Parathyroid adenoma (tissue), 2 donors: ENCODE measurements around the gene PARP6.

Source experiments
- H2AFZ ChIP-seq: fragments of 300-600 bp; sonication (generic); one replicate; pipeline ENCODE4 v1.7.0; 2017; ENCODE audit warnings: antibody characterized with exemption, mild to moderate bottlenecking
- H3K27ac ChIP-seq: fragments of 300-600 bp; sonication (generic); one replicate; pipeline ENCODE4 v1.7.0; 2017
- H3K27me3 ChIP-seq: fragments of 300-600 bp; sonication (generic); one replicate; pipeline ENCODE4 v1.7.0; 2017; ENCODE audit warnings: low read length; ENCODE audit not compliant: control insufficient read depth, insufficient read depth
- H3K36me3 ChIP-seq: fragments of 300-600 bp; sonication (generic); one replicate; pipeline ENCODE4 v1.7.0; 2017; ENCODE audit warnings: low read length; ENCODE audit not compliant: control insufficient read depth, insufficient read depth
- H3K4me1 ChIP-seq: fragments of 300-600 bp; sonication (generic); one replicate; pipeline ENCODE4 v1.7.0; 2017; ENCODE audit warnings: control low read depth
- H3K4me2 ChIP-seq: fragments of 300-600 bp; sonication (generic); one replicate; pipeline ENCODE4 v1.7.0; 2017; ENCODE audit warnings: low read length
- H3K4me3 ChIP-seq: fragments of 300-600 bp; sonication (generic); one replicate; pipeline ENCODE4 v1.7.0; 2017; ENCODE audit warnings: low read depth, low read length
- H3K79me2 ChIP-seq: fragments of 300-600 bp; sonication (generic); one replicate; pipeline ENCODE4 v1.7.0; 2017; ENCODE audit warnings: control low read depth
- H3K9ac ChIP-seq: fragments of 300-600 bp; sonication (generic); one replicate; pipeline ENCODE4 v1.7.0; 2017; ENCODE audit warnings: mild to moderate bottlenecking
- H3K9me3 ChIP-seq: fragments of 300-600 bp; sonication (generic); one replicate; pipeline ENCODE4 v1.7.0; 2017; ENCODE audit warnings: low read length; ENCODE audit not compliant: control insufficient read depth
- TF ChIP-seq, protein P1 (sequence below): fragments of 300-600 bp; sonication (generic); IDR thresholded peaks from one replicate; pipeline ENCODE4 v1.7.0; 2017; ENCODE audit warnings: antibody characterized with exemption, mild to moderate bottlenecking
- donor health status: primary hyperparathyroidism.

The PARP6 gene

GRCh38 chr15:72271895-72272212 is 500 bp downstream of the PARP6 start:
- H3K27me3 ChIP-seq = no peaks in the 10 kb centered on the region
- TF ChIP-seq, protein P1, sequence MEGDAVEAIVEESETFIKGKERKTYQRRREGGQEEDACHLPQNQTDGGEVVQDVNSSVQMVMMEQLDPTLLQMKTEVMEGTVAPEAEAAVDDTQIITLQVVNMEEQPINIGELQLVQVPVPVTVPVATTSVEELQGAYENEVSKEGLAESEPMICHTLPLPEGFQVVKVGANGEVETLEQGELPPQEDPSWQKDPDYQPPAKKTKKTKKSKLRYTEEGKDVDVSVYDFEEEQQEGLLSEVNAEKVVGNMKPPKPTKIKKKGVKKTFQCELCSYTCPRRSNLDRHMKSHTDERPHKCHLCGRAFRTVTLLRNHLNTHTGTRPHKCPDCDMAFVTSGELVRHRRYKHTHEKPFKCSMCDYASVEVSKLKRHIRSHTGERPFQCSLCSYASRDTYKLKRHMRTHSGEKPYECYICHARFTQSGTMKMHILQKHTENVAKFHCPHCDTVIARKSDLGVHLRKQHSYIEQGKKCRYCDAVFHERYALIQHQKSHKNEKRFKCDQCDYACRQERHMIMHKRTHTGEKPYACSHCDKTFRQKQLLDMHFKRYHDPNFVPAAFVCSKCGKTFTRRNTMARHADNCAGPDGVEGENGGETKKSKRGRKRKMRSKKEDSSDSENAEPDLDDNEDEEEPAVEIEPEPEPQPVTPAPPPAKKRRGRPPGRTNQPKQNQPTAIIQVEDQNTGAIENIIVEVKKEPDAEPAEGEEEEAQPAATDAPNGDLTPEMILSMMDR = no peak
- peak overlapping the region; percentile 68 for H3K4me2 ChIP-seq
- H3K36me3 ChIP-seq = no peaks in the 10 kb centered on the region
- H3K9ac ChIP-seq = no peak overlapping the region
- H3K79me2 ChIP-seq = no peaks in the 10 kb centered on the region
- H3K27ac ChIP-seq = peak overlapping the region; percentile 44
- no peaks in the 10 kb centered on the region for H3K9me3 ChIP-seq
- peaks cover 2% of the 10 kb centered on the region for H3K4me1 ChIP-seq
- H3K4me3 ChIP-seq = peak overlapping the region; percentile 49
- peak overlapping the region; percentile 82 for H2AFZ ChIP-seq

DNA sequence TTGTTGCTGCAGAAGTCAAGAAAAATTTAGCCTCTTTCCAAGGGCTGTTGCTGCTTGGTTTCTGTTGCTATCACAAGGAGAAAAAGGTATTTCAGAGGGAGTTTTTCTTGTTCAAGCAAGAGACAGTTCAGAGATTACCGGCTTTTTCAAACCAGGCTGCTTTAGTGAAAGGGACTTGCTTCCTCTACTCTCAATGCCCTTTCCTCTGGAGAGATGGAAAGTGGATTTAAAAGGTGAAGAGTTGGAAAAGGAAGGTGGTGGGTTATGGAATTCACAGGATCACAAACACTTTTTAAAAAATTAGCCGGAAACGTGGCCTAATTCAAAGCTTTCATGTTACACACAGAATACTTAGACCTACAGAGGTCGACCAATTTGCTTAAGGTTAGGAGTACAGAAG is 1.1 kb downstream of the PARP6 start:
- H3K9me3 ChIP-seq = no peaks in the 10 kb centered on the region
- H3K27me3 ChIP-seq = no peaks in the 10 kb centered on the region
- no peak overlapping the region for H3K9ac ChIP-seq
- peak overlapping the region; percentile 68 for H3K4me2 ChIP-seq
- H3K4me1 ChIP-seq = peaks cover 2% of the 10 kb centered on the region
- H3K36me3 ChIP-seq = no peaks in the 10 kb centered on the region
- TF ChIP-seq, protein P1 = no peak
- peak overlapping the region; percentile 49 for H3K4me3 ChIP-seq
- no peaks in the 10 kb centered on the region for H3K79me2 ChIP-seq
- H3K27ac ChIP-seq = no peak overlapping the region
- H2AFZ ChIP-seq = no peak overlapping the region

DNA sequence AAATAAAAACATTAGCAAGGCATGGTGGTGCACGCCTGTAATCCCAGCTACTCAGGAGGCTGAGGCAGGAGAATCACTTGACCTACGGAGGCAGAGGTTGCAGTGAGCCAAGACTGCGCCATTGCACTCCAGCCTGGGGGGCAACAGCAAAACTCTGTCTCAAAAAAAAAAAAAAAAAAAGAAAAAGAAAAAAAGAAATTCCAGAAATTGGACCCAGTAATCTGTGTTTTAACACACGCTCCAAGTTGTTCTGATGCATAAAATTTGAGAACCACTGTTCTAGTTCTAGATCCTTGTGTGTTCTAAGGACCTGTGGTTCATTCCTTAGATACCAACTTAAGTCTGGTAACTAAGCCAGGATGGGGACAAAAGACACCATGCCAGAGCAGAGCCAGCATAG is 2.6 kb downstream of the PARP6 start:
- TF ChIP-seq, protein P1 = no peak
- no peak overlapping the region for H2AFZ ChIP-seq
- H3K36me3 ChIP-seq = no peaks in the 10 kb centered on the region
- peaks cover 2% of the 10 kb centered on the region for H3K4me1 ChIP-seq
- no peaks in the 10 kb centered on the region for H3K27me3 ChIP-seq
- no peak overlapping the region for H3K9ac ChIP-seq
- H3K4me3 ChIP-seq = no peak overlapping the region
- no peaks in the 10 kb centered on the region for H3K79me2 ChIP-seq
- H3K9me3 ChIP-seq = no peaks in the 10 kb centered on the region
- H3K27ac ChIP-seq = no peak overlapping the region
- no peak overlapping the region for H3K4me2 ChIP-seq

GRCh38 chr15:72265031-72265430 is 7.3 kb downstream of the PARP6 start:
- no peak overlapping the region for H2AFZ ChIP-seq
- no peaks in the 10 kb centered on the region for H3K27me3 ChIP-seq
- no peaks in the 10 kb centered on the region for H3K9me3 ChIP-seq
- H3K4me2 ChIP-seq = no peak overlapping the region
- H3K36me3 ChIP-seq = no peaks in the 10 kb centered on the region
- TF ChIP-seq, protein P1 = no peak
- H3K9ac ChIP-seq = no peak overlapping the region
- no peaks in the 10 kb centered on the region for H3K4me1 ChIP-seq
- no peaks in the 10 kb centered on the region for H3K79me2 ChIP-seq
- no peak overlapping the region for H3K4me3 ChIP-seq
- no peak overlapping the region for H3K27ac ChIP-seq

DNA sequence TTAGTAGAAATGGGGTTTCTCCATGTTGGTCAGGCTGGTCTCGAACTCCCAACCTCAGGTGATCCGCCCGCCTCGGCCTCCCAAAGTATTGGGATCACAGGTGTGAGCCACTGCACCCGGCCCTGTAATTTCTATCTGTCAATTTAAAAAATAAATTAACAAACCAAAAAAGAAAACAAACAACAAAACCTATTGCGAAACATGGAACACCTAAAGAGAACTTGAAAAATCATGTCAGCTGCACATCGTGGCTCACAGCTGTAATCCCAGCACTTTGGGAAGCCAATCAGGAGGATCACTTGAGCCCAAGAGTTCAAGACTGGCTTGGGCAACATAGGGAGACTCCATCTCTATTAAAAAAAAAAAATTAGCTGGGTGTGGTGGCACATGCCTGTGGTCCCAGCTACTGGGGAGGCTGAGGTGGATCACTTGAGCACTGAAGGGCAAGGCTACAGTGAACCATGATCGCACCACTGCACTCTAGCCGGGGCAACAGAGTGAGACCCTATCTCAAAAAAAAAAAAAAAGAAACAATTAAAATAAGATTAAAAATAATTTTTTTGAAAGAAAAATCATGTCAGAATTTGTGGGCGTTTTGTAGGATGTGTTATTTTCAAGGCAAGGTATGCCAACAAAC is 19.6 kb downstream of the PARP6 start:
- no peaks in the 10 kb centered on the region for H3K9me3 ChIP-seq
- H3K4me2 ChIP-seq = no peak overlapping the region

More for the DNA sequence above, 19.6 kb downstream of the PARP6 start:
- H2AFZ ChIP-seq = no peak overlapping the region
- H3K79me2 ChIP-seq = no peaks in the 10 kb centered on the region
- H3K4me3 ChIP-seq = no peak overlapping the region
- no peaks in the 10 kb centered on the region for H3K27me3 ChIP-seq
- H3K4me1 ChIP-seq = no peaks in the 10 kb centered on the region
- H3K27ac ChIP-seq = no peak overlapping the region
- H3K9ac ChIP-seq = no peak overlapping the region
- no peaks in the 10 kb centered on the region for H3K36me3 ChIP-seq
- TF ChIP-seq, protein P1 = no peak
